ENCODE results near the gene ENPP6. TPM values are rescaled to one million over a fixed set of nuclear protein-coding genes. Genes with fewer than 3 reads are reported as not detected.

ENPP6 gene
- total and polyA plus RNA-seq, 7 experiments from 2014 or later = 3.1 TPM; not detected in 6

GRCh38 chr4:184262901-184263300, 45.2 kb upstream of the ENPP6 start:
- Mint-ChIP-seq H3K9me3 (peaks cover 0 to 7% (median 0%) of the 10 kb centered on the region in 11 donors), H3K4me1 (peaks cover 0 to 43% (median 18%) of the 10 kb centered on the region in 7 donors), H3K4me3 (no peak overlapping the region), H3K27me3 (peaks cover 0 to 2% (median 0%) of the 10 kb centered on the region in 5 donors), H3K36me3 (no peaks in the 10 kb centered on the region), H3K27ac (no peak overlapping the region)
- no peaks in the 10 kb centered on the region for H3K27me3 ChIP-seq (ENCODE audit: control insufficient read depth in 2 of 2, insufficient read depth in 2 of 2, low read length in 2 of 2)
- ChIA-PET POLR2A (interaction anchor here (0.8 to 1.2 kb wide), 2 partner anchors 105 to 386 kb away, joined by 3 read pairs; partner anchors contain the start of genes CASP3 and PRIMPOL), CTCF (interaction anchor here (1.2 to 2.4 kb wide), 6 partner anchors 81 to 477 kb away, joined by 3 to 12 read pairs (median 7); partner anchors contain the start of gene IRF2)
- peaks cover 6% of the 10 kb centered on the region in 2 donors for H3K4me1 ChIP-seq (ENCODE audit: control insufficient read depth in 2 of 2, insufficient read depth in 2 of 2, low read length in 2 of 2)
- intact Hi-C loops (cut with micrococcal nuclease) = loop anchor here (10.0 kb wide), 3 partner anchors 758 to 1162 kb away; partner anchors contain the start of genes CFAP97 (in 1 of the 2), ING2 (in 1 of the 2), SNX25 (in 1 of the 2) and UFSP2 (in 1 of the 2)
- H3K9me3 ChIP-seq (ENCODE audit: control insufficient read depth in 2 of 3, low read length in 3 of 3) = no peaks in the 10 kb centered on the region
- H3K4me3 ChIP-seq (ENCODE audit: low read length) = no peak overlapping the region
- ATAC-seq (no peak), DNase-seq (peak in 1 of 9 donors; percentile 29)
- H3K27ac ChIP-seq (ENCODE audit: low read depth, low read length) = no peak overlapping the region
- H3K36me3 ChIP-seq (ENCODE audit: control insufficient read depth in 2 of 3, insufficient read depth in 3 of 3, low read length in 3 of 3) = no peaks in the 10 kb centered on the region

- H3K36me3 Mint-ChIP-seq = no peaks in the 10 kb centered on the region
- ChIA-PET CTCF (interaction anchor here (0.9 to 1.0 kb wide), 2 partner anchors 8 to 834 kb away, joined by 3 read pairs; no protein-coding TSS in a partner anchor), POLR2A (interaction anchor here (0.7 kb wide), 1 partner anchor 378 kb away, joined by 3 read pairs; no protein-coding TSS in a partner anchor)
- ATAC-seq (no peak), DNase-seq (peak in 1 of 9 donors; percentile 8)
- Histone ChIP-seq H3K36me3 (ENCODE audit: control insufficient read depth in 2 of 3, insufficient read depth in 3 of 3, low read length in 3 of 3) (no peaks in the 10 kb centered on the region), H3K4me3 (ENCODE audit: low read length) (no peak overlapping the region), H3K4me1 (ENCODE audit: control insufficient read depth in 2 of 2, insufficient read depth in 2 of 2, low read length in 2 of 2) (no peaks in the 10 kb centered on the region), H3K27ac (ENCODE audit: low read depth, low read length) (no peak overlapping the region), H3K27me3 (ENCODE audit: control insufficient read depth in 2 of 2, insufficient read depth in 2 of 2, low read length in 2 of 2) (no peaks in the 10 kb centered on the region), H3K9me3 (ENCODE audit: control insufficient read depth in 2 of 3, low read length in 3 of 3) (no peaks in the 10 kb centered on the region)
- H3K9me3 Mint-ChIP-seq = no peaks in the 10 kb centered on the region
- intact Hi-C loops (cut with micrococcal nuclease) = loop anchor here (10.0 kb wide), 3 partner anchors 756 to 1164 kb away; partner anchors contain the start of genes CFAP97 (in 1 of the 2), ING2 (in 1 of the 2), SNX25 (in 1 of the 2) and UFSP2 (in 1 of the 2)
- H3K4me1 Mint-ChIP-seq = peaks cover 0 to 29% (median 9%) of the 10 kb centered on the region in 7 donors
- H3K4me3 Mint-ChIP-seq = no peak overlapping the region
- H3K27ac Mint-ChIP-seq = peak overlapping the region in 1 of 9 donors; percentile 71
- H3K27me3 Mint-ChIP-seq = peaks cover 0 to 2% (median 0%) of the 10 kb centered on the region in 5 donors
Measured at GRCh38 chr4:184261246-184261645, 43.6 kb upstream of the ENPP6 start.

GRCh38 chr4:184259866-184260265, 42.2 kb upstream of the ENPP6 start:
- peaks cover 0 to 2% (median 0%) of the 10 kb centered on the region in 5 donors for H3K27me3 Mint-ChIP-seq
- Histone ChIP-seq H3K27me3 (ENCODE audit: control insufficient read depth in 2 of 2, insufficient read depth in 2 of 2, low read length in 2 of 2) (no peaks in the 10 kb centered on the region), H3K4me1 (ENCODE audit: control insufficient read depth in 2 of 2, insufficient read depth in 2 of 2, low read length in 2 of 2) (no peaks in the 10 kb centered on the region), H3K27ac (ENCODE audit: low read depth, low read length) (no peak overlapping the region), H3K36me3 (ENCODE audit: control insufficient read depth in 2 of 3, insufficient read depth in 3 of 3, low read length in 3 of 3) (no peaks in the 10 kb centered on the region), H3K4me3 (ENCODE audit: low read length) (no peak overlapping the region), H3K9me3 (ENCODE audit: control insufficient read depth in 2 of 3, low read length in 3 of 3) (no peaks in the 10 kb centered on the region)
- H3K4me3 Mint-ChIP-seq = no peak overlapping the region
- ChIA-PET CTCF (no interaction called here), POLR2A (no interaction called here)
- peaks cover 0 to 15% (median 6%) of the 10 kb centered on the region in 7 donors for H3K4me1 Mint-ChIP-seq
- DNase-seq (no peak), ATAC-seq (no peak)
- intact Hi-C loops (cut with micrococcal nuclease) = loop anchor here (10.0 kb wide), 3 partner anchors 755 to 1165 kb away; partner anchors contain the start of genes CFAP97 (in 1 of the 2), ING2 (in 1 of the 2), SNX25 (in 1 of the 2) and UFSP2 (in 1 of the 2)
- H3K36me3 Mint-ChIP-seq = no peaks in the 10 kb centered on the region
- no peaks in the 10 kb centered on the region for H3K9me3 Mint-ChIP-seq
- no peak overlapping the region for H3K27ac Mint-ChIP-seq

GRCh38 chr4:184259081-184259480, 41.4 kb upstream of the ENPP6 start:
- intact Hi-C loops (cut with micrococcal nuclease) = no loop called here
- DNase-seq (peak in 1 of 9 donors; percentile 17), ATAC-seq (no peak)
- no peak overlapping the region for H3K4me3 Mint-ChIP-seq
- H3K9me3 Mint-ChIP-seq = no peaks in the 10 kb centered on the region
- H3K4me1 Mint-ChIP-seq = peaks cover 0 to 12% (median 2%) of the 10 kb centered on the region in 7 donors
- peaks cover 0 to 2% (median 0%) of the 10 kb centered on the region in 5 donors for H3K27me3 Mint-ChIP-seq
- ChIA-PET CTCF (no interaction called here), POLR2A (no interaction called here)
- no peaks in the 10 kb centered on the region for H3K9me3 ChIP-seq (ENCODE audit: control insufficient read depth in 2 of 3, low read length in 3 of 3)
- H3K4me3 ChIP-seq (ENCODE audit: low read length) = no peak overlapping the region
- H3K27ac Mint-ChIP-seq = no peak overlapping the region
- H3K36me3 Mint-ChIP-seq = no peaks in the 10 kb centered on the region
- H3K27ac ChIP-seq (ENCODE audit: low read depth, low read length) = no peak overlapping the region
- H3K4me1 ChIP-seq (ENCODE audit: control insufficient read depth in 2 of 2, insufficient read depth in 2 of 2, low read length in 2 of 2) = no peaks in the 10 kb centered on the region
- H3K27me3 ChIP-seq (ENCODE audit: control insufficient read depth in 2 of 2, insufficient read depth in 2 of 2, low read length in 2 of 2) = no peaks in the 10 kb centered on the region
- no peaks in the 10 kb centered on the region for H3K36me3 ChIP-seq (ENCODE audit: control insufficient read depth in 2 of 3, insufficient read depth in 3 of 3, low read length in 3 of 3)

GRCh38 chr4:184255871-184256642, 38.4 kb upstream of the ENPP6 start:
- Mint-ChIP-seq H3K4me1 (peaks cover 0 to 9% (median 0%) of the 10 kb centered on the region in 7 donors), H3K27ac (no peak overlapping the region), H3K4me3 (no peak overlapping the region), H3K36me3 (peaks cover 0 to 2% (median 0%) of the 10 kb centered on the region in 5 donors), H3K27me3 (peaks cover 0 to 2% (median 0%) of the 10 kb centered on the region in 5 donors), H3K9me3 (no peaks in the 10 kb centered on the region)
- no peak overlapping the region for H3K27ac ChIP-seq (ENCODE audit: low read depth, low read length)
- no peaks in the 10 kb centered on the region for H3K4me1 ChIP-seq (ENCODE audit: control insufficient read depth in 2 of 2, insufficient read depth in 2 of 2, low read length in 2 of 2)
- H3K4me3 ChIP-seq (ENCODE audit: low read length) = no peak overlapping the region
- ATAC-seq = no peak
- CTCF ChIA-PET = no interaction called here
- H3K9me3 ChIP-seq (ENCODE audit: control insufficient read depth in 2 of 3, low read length in 3 of 3) = no peaks in the 10 kb centered on the region
- intact Hi-C loops (cut with micrococcal nuclease) = no loop called here
- H3K27me3 ChIP-seq (ENCODE audit: control insufficient read depth in 2 of 2, insufficient read depth in 2 of 2, low read length in 2 of 2) = no peaks in the 10 kb centered on the region
- POLR2A ChIA-PET = no interaction called here
- DNase-seq = peak in 1 of 9 donors; percentile 17
- H3K36me3 ChIP-seq (ENCODE audit: control insufficient read depth in 2 of 3, insufficient read depth in 3 of 3, low read length in 3 of 3) = no peaks in the 10 kb centered on the region

- no peak overlapping the region for H3K4me3 ChIP-seq (ENCODE audit: low read length)
- POLR2A ChIA-PET = no interaction called here
- no peaks in the 10 kb centered on the region for H3K4me1 ChIP-seq (ENCODE audit: control insufficient read depth in 2 of 2, insufficient read depth in 2 of 2, low read length in 2 of 2)
- H3K36me3 ChIP-seq (ENCODE audit: control insufficient read depth in 2 of 3, insufficient read depth in 3 of 3, low read length in 3 of 3) = no peaks in the 10 kb centered on the region
- Mint-ChIP-seq H3K4me3 (no peak overlapping the region), H3K27me3 (peaks cover 0 to 2% (median 0%) of the 10 kb centered on the region in 5 donors), H3K27ac (no peak overlapping the region), H3K4me1 (peaks cover 0 to 13% (median 0%) of the 10 kb centered on the region in 7 donors), H3K36me3 (peaks cover 0 to 2% (median 0%) of the 10 kb centered on the region in 5 donors), H3K9me3 (no peaks in the 10 kb centered on the region)
- ATAC-seq = no peak
- intact Hi-C loops (cut with micrococcal nuclease) = no loop called here
- H3K27me3 ChIP-seq (ENCODE audit: control insufficient read depth in 2 of 2, insufficient read depth in 2 of 2, low read length in 2 of 2) = no peaks in the 10 kb centered on the region
- CTCF ChIA-PET = interaction anchor here (2.0 kb wide), 1 partner anchor 9 kb away, joined by 6 read pairs; no protein-coding TSS in a partner anchor
- no peak overlapping the region for H3K27ac ChIP-seq (ENCODE audit: low read depth, low read length)
- H3K9me3 ChIP-seq (ENCODE audit: control insufficient read depth in 2 of 3, low read length in 3 of 3) = no peaks in the 10 kb centered on the region
- peak in 1 of 9 donors; percentile 12 for DNase-seq
Measured at GRCh38 chr4:184255361-184255760, 37.7 kb upstream of the ENPP6 start.
